IMR-90 (cell line): ENCODE measurements around the gene PRSS33. TPM values are rescaled to one million over a fixed set of nuclear protein-coding genes. Genes with fewer than 3 reads are reported as not detected.

ENCODE experiments used
- ATAC-seq: fragments of 200-7000 bp; cut with Tn5 transposase; 2 replicates; pipeline ENCODE4 v1.9.1; 2020; ENCODE audit warnings: low read depth, mild to moderate bottlenecking, moderate library complexity
- BruUV-seq: library from RNA; stranded (reverse); fragments of 400-500 nt; replicated peaks from 2 replicates; lab custom pipeline; 2021; lab: Mats Ljungman, UMichigan
- CTCF ChIA-PET: fragments of 300-600 bp; formaldehyde crosslinking; extraction: SDS; loops from one replicate; lab custom pipeline; 2021; ENCODE audit warnings: antibody characterized with exemption; lab: Yijun Ruan, JAX
- POLR2A ChIA-PET: fragments of 300-600 bp; sonication (Branson Sonifier 250); formaldehyde crosslinking; loops from one replicate; lab custom pipeline; 2022; ENCODE audit warnings: antibody characterized with exemption; ENCODE audit not compliant: unreplicated experiment; lab: Charles Lee
- DNase-seq: peaks from one replicate; pipeline ENCODE4 v3.0.0; 2013
- H2AFZ ChIP-seq: replicated peaks from 2 replicates; pipeline ENCODE3; 2013; ENCODE audit warnings: low read length, mild to moderate bottlenecking; ENCODE audit not compliant: poor library complexity
- H2AK5ac ChIP-seq: 2 replicates; pipeline ENCODE4 v1.6.1; 2013; ENCODE audit warnings: low read depth, low read length, inconsistent platforms
- H2AK9ac ChIP-seq: replicated peaks from 2 replicates; pipeline ENCODE3; 2013; ENCODE audit warnings: mild to moderate bottlenecking, low read depth, low read length, moderate library complexity; ENCODE audit not compliant: poor library complexity
- H2BK120ac ChIP-seq: 2 replicates; pipeline ENCODE4 v1.6.1; 2013; ENCODE audit warnings: low read depth, low read length, inconsistent platforms
- H2BK15ac ChIP-seq: 3 replicates; pipeline ENCODE4 v1.6.1; 2013; ENCODE audit warnings: low read depth, low read length, inconsistent platforms
- H2BK20ac ChIP-seq: 2 replicates; pipeline ENCODE4 v1.6.1; 2013; ENCODE audit warnings: low read depth, mild to moderate bottlenecking, inconsistent platforms, low read length, moderate library complexity
- H2BK5ac ChIP-seq: 2 replicates; pipeline ENCODE4 v1.6.1; 2013; ENCODE audit warnings: mild to moderate bottlenecking, low read depth, low read length, inconsistent platforms; ENCODE audit not compliant: poor library complexity, severe bottlenecking
- H3K14ac ChIP-seq: replicated peaks from 2 replicates; pipeline ENCODE4 v1.6.1; 2013; ENCODE audit warnings: low read depth, low read length, inconsistent platforms
- H3K18ac ChIP-seq: 2 replicates; pipeline ENCODE4 v1.6.1; 2013; ENCODE audit warnings: low read depth, low read length, control low read depth
- H3K23ac ChIP-seq: 2 replicates; pipeline ENCODE4 v1.6.1; 2013; ENCODE audit warnings: low read depth, low read length, inconsistent platforms
- H3K27ac ChIP-seq: 2 replicates; pipeline ENCODE4 v1.5.1; 2013; ENCODE audit warnings: mild to moderate bottlenecking, control low read depth, low read length; ENCODE audit not compliant: insufficient read depth
- H3K27me3 ChIP-seq: 2 replicates; pipeline ENCODE4 v1.6.1; 2013; ENCODE audit warnings: low read length; ENCODE audit not compliant: control insufficient read depth, insufficient read depth
- H3K36me3 ChIP-seq: 2 replicates; pipeline ENCODE4 v1.6.1; 2013; ENCODE audit warnings: low read length, mixed read lengths; ENCODE audit not compliant: control insufficient read depth, insufficient read depth
- H3K4ac ChIP-seq: 2 replicates; pipeline ENCODE4 v1.6.1; 2013; ENCODE audit warnings: low read depth, low read length, inconsistent platforms
- H3K4me1 ChIP-seq: 2 replicates; pipeline ENCODE4 v1.6.1; 2013; ENCODE audit warnings: low read length, mixed read lengths; ENCODE audit not compliant: control insufficient read depth, insufficient read depth
- H3K4me2 ChIP-seq: 2 replicates; pipeline ENCODE4 v1.6.1; 2013; ENCODE audit warnings: low read depth, mild to moderate bottlenecking, control low read depth, low read length, moderate library complexity
- H3K4me3 ChIP-seq: 2 replicates; pipeline ENCODE4 v1.5.1; 2013; ENCODE audit warnings: low read depth, mild to moderate bottlenecking, control low read depth, low read length, moderate library complexity; ENCODE audit not compliant: insufficient read depth
- H3K56ac ChIP-seq: 2 replicates; pipeline ENCODE4 v1.6.1; 2013; ENCODE audit warnings: low read length, inconsistent platforms; ENCODE audit not compliant: insufficient read depth; ENCODE audit errors: extremely low read depth
- H3K79me1 ChIP-seq, 2 experiments: 2 replicates each; pipeline ENCODE4 v1.6.1; 2013; ENCODE audit warnings: low read length in 2 of 2, inconsistent platforms in 1 of 2, low read depth in 1 of 2
- H3K9ac ChIP-seq: 2 replicates; pipeline ENCODE4 v1.6.1; 2013; ENCODE audit warnings: low read depth, low read length, control low read depth
- H3K9me1 ChIP-seq: 2 replicates; pipeline ENCODE4 v1.6.1; 2013; ENCODE audit warnings: low read length, inconsistent platforms; ENCODE audit not compliant: insufficient read depth
- H3K9me3 ChIP-seq: 2 replicates; pipeline ENCODE4 v1.6.1; 2013; ENCODE audit warnings: low read length; ENCODE audit not compliant: control insufficient read depth, insufficient read depth
- H4K20me1 ChIP-seq: 2 replicates; pipeline ENCODE4 v1.6.1; 2013; ENCODE audit warnings: low read length, inconsistent platforms; ENCODE audit not compliant: insufficient read depth
- H4K5ac ChIP-seq: 2 replicates; pipeline ENCODE4 v1.6.1; 2013; ENCODE audit warnings: mild to moderate bottlenecking, low read depth, low read length, control low read depth
- H4K8ac ChIP-seq, 2 experiments: 2 replicates each; pipeline ENCODE4 v1.6.1; 2013; ENCODE audit warnings: low read depth in 2 of 2, low read length in 2 of 2, control low read depth in 1 of 2, inconsistent platforms in 1 of 2
- H4K91ac ChIP-seq: 2 replicates; pipeline ENCODE4 v1.6.1; 2013; ENCODE audit warnings: low read depth, low read length, inconsistent platforms; ENCODE audit not compliant: insufficient read depth
- BHLHE40 ChIP-seq: fragments of 150-350 bp; IDR thresholded peaks from 2 replicates; pipeline ENCODE4 v1.6.1; 2016; ENCODE audit warnings: mild to moderate bottlenecking, low read depth, low read length
- CHD1 ChIP-seq: IDR thresholded peaks from 2 replicates; pipeline ENCODE4 v1.6.1; 2012; ENCODE audit warnings: low read depth, low read length, improper control_type of control experiment
- MAZ ChIP-seq: IDR thresholded peaks from 2 replicates; pipeline ENCODE4 v1.6.1; 2012; ENCODE audit warnings: low read depth, mild to moderate bottlenecking, low read length, improper control_type of control experiment, moderate library complexity, borderline replicate concordance
- MXI1 ChIP-seq: IDR thresholded peaks from 2 replicates; pipeline ENCODE4 v1.6.1; 2012; ENCODE audit warnings: low read depth, mild to moderate bottlenecking, low read length, moderate library complexity, borderline replicate concordance
- NFE2L2 ChIP-seq: fragments of 150-350 bp; IDR thresholded peaks from 2 replicates; pipeline ENCODE4 v1.6.1; 2016; ENCODE audit warnings: low read depth, mild to moderate bottlenecking, low read length
- POLR2A ChIP-seq: IDR thresholded peaks from 2 replicates; pipeline ENCODE4 v1.6.1; 2012; ENCODE audit warnings: mild to moderate bottlenecking, low read depth, low read length
- RAD21 ChIP-seq: IDR thresholded peaks from 2 replicates; pipeline ENCODE4 v1.6.1; 2012; ENCODE audit warnings: low read length, improper control_type of control experiment
- RFX5 ChIP-seq: IDR thresholded peaks from 2 replicates; pipeline ENCODE4 v1.8.0; 2012; ENCODE audit warnings: low read depth, mild to moderate bottlenecking, low read length, moderate library complexity
- SMC3 ChIP-seq: fragments of 150-350 bp; IDR thresholded peaks from 2 replicates; pipeline ENCODE4 v1.6.1; 2016; ENCODE audit warnings: low read depth, mild to moderate bottlenecking, antibody characterized with exemption, low read length, moderate library complexity
- WGBS, 2 experiments: methylation state at CpG; one replicate each; pipeline versions ENCODE4 v1.1.5 to v1.1.7; 2013; ENCODE audit warnings: missing lambda C conversion rate in 2 of 2; ENCODE audit not compliant: insufficient read length in 1 of 2; ENCODE audit errors: extremely low coverage in 2 of 2; 5-methylcytosine and 5-hydroxymethylcytosine counted together
- dilution Hi-C: fragments of 300-500 bp; cut with HindIII; formaldehyde crosslinking; loops from one replicate; pipeline ENCODE4 v1.14.3; 2018; ENCODE audit warnings: low sequenced_read_pairs; ENCODE audit not compliant: unreplicated experiment
- in situ Hi-C: fragments of 300-500 bp; cut with MboI; formaldehyde crosslinking; loops from 3 replicates; pipeline ENCODE4 v1.14.3; 2019; ENCODE audit warnings: low sequenced_read_pairs, inconsistent platforms, mixed read lengths
- intact Hi-C: fragments of 100-400 bp; cut with micrococcal nuclease; formaldehyde crosslinking; loops from 2 replicates; pipeline ENCODE4 v1.10.0; 2022
- polyA plus RNA-seq, 3 experiments: library from polyadenylated mRNA; depleted of rRNA; stranded (reverse); fragments of >200 nt; gene quantifications; 2 replicates each; pipeline ENCODE4 v1.2.3, GENCODE V29; 2012; ENCODE audit warnings: low replicate concordance in 1 of 3
- total RNA-seq: library from RNA; depleted of rRNA; stranded (reverse); fragments of >200 nt; gene quantifications from 2 replicates; pipeline ENCODE4 v1.2.3, GENCODE V29; 2012
- TF ChIP-seq, protein P1 (sequence below): conservative IDR thresholded peaks from 2 replicates; pipeline ENCODE4 v1.5.1; 2012; ENCODE audit warnings: mild to moderate bottlenecking, low read depth, low read length, improper control_type of control experiment
- TF ChIP-seq, protein P2 (sequence below): fragments of 150-350 bp; IDR thresholded peaks from 2 replicates; pipeline ENCODE4 v1.6.1; 2017; ENCODE audit warnings: mild to moderate bottlenecking, antibody characterized with exemption, low read length, low read depth
- TF ChIP-seq, protein P3 (sequence below): fragments of 150-350 bp; IDR thresholded peaks from 2 replicates; pipeline ENCODE4 v1.6.1; 2016; ENCODE audit warnings: low read depth, mild to moderate bottlenecking, low read length, moderate library complexity, borderline replicate concordance

Gene PRSS33
- total and polyA plus RNA-seq, 2 of the 4 experiments (the other 2 are of a cell fraction), result not detected

DNA sequence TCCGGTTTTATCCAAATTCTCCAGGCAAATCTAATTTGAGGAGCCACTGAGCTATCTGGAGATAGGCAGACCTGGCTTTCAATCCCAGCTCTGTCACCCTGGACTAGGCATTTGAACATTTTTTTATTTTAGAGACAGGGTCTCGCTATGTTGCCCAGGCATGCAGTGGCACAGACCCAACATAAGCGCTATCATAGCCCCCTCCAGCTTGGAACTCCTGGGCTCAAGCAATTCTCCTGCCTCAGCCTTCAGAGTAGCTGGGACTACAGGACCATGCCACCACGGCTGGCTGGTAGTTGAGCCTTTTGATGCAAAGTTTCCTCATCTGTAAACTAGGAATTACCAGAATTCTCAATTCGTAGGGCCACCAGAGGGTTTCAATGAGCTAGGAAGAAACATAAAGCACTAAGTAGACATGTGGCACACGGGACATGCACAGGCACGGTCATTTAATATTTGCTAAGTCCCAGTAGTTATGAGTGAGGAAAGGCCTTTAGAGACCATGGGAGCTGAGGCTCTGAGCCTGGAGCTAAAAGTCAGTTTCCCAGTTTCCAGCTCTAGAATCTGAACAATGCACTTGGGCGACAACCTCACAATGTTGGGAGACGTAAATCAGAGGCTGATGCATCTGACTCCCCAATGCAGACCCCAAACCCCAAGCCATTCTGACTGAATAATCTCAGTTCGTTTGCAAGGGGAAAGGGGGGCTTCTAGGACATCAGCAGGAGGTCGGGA lies 11.4 kb downstream of the PRSS33 start (continued):
- TF ChIP-seq MXI1, result no peak
- no peak for TF ChIP-seq RAD21

DNA sequence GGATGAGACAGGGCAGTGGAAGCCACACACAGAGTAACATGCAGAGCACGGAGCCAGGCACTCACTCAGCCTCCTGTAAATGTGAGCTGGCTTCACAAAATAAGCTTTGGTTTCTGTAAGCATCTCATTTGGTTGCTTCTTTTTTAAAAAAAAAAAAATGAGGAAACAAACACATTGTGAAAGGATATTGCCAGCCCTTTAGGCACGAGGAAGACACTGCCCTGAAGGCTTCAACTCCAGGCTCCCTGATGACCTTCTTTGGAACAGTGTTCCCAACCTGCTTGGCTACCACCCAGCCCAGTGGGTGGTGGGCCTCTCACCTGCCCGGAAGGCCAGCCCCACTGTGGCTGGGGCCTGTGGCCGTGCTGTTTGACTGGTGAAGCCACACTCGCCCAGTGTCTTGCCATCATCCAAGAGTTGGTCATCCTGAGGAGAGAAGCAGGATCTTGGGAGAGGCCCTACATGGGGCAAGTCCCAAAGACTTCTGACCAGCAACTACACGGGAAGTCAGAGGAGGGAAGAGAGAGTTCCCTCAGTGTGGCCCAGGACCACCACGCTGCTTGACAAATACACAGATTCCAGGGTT lies 12.1 kb downstream of the PRSS33 start:
- Histone ChIP-seq H2AK5ac (no peak overlapping the region), H4K8ac (no peak overlapping the region), H3K4ac (no peak overlapping the region), H4K5ac (no peak overlapping the region), H3K27me3 (no peaks in the 10 kb centered on the region), H3K56ac (no peak overlapping the region), H3K79me1 (peaks cover 21 to 87% of the 10 kb centered on the region in 2 experiments), H3K23ac (peak overlapping the region; percentile 83), H2AFZ (no peak overlapping the region), H2BK20ac (no peak overlapping the region), H3K18ac (no peak overlapping the region), H2BK5ac (no peak overlapping the region), H3K9me3 (no peaks in the 10 kb centered on the region), H3K36me3 (peaks cover 47% of the 10 kb centered on the region), H2BK120ac (no peak overlapping the region), H2AK9ac (peak overlapping the region; percentile 52), H3K9me1 (peaks cover 15% of the 10 kb centered on the region), H4K91ac (no peak overlapping the region), H3K4me3 (no peak overlapping the region), H4K20me1 (peaks cover 57% of the 10 kb centered on the region), H3K4me2 (no peak overlapping the region; the same call in 1 of the 2 replicates), H3K4me1 (peaks cover 12% of the 10 kb centered on the region), H3K14ac (no peak overlapping the region), H3K9ac (no peak overlapping the region), H2BK15ac (no peak overlapping the region), H3K27ac (no peak overlapping the region)
- CTCF ChIA-PET, result no interaction called here
- POLR2A ChIA-PET, result no interaction called here
- ATAC-seq (no peak), DNase-seq (no peak)
- dilution Hi-C loops, result no loop called here
- BruUV-seq, result no TSS peak
- WGBS, 2 experiments, result 83% methylated on average over 1 of the region's 7 CpGs; no CpG with 5 or more reads in 1 of the 2 experiments
- in situ Hi-C loops, result no loop called here
- intact Hi-C loops, result no loop called here
- TF ChIP-seq BHLHE40, result no peak
- TF ChIP-seq, protein P1, sequence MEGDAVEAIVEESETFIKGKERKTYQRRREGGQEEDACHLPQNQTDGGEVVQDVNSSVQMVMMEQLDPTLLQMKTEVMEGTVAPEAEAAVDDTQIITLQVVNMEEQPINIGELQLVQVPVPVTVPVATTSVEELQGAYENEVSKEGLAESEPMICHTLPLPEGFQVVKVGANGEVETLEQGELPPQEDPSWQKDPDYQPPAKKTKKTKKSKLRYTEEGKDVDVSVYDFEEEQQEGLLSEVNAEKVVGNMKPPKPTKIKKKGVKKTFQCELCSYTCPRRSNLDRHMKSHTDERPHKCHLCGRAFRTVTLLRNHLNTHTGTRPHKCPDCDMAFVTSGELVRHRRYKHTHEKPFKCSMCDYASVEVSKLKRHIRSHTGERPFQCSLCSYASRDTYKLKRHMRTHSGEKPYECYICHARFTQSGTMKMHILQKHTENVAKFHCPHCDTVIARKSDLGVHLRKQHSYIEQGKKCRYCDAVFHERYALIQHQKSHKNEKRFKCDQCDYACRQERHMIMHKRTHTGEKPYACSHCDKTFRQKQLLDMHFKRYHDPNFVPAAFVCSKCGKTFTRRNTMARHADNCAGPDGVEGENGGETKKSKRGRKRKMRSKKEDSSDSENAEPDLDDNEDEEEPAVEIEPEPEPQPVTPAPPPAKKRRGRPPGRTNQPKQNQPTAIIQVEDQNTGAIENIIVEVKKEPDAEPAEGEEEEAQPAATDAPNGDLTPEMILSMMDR, result no peak
- TF ChIP-seq POLR2A, result no peak
- TF ChIP-seq, protein P2, sequence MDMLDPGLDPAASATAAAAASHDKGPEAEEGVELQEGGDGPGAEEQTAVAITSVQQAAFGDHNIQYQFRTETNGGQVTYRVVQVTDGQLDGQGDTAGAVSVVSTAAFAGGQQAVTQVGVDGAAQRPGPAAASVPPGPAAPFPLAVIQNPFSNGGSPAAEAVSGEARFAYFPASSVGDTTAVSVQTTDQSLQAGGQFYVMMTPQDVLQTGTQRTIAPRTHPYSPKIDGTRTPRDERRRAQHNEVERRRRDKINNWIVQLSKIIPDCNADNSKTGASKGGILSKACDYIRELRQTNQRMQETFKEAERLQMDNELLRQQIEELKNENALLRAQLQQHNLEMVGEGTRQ, result no peak
- TF ChIP-seq RFX5, result no peak
- no peak for TF ChIP-seq MXI1
- no peak for TF ChIP-seq NFE2L2
- TF ChIP-seq RAD21, result no peak
- no peak for TF ChIP-seq SMC3
- TF ChIP-seq MAZ, result no peak
- no peak for TF ChIP-seq CHD1
- TF ChIP-seq, protein P3, sequence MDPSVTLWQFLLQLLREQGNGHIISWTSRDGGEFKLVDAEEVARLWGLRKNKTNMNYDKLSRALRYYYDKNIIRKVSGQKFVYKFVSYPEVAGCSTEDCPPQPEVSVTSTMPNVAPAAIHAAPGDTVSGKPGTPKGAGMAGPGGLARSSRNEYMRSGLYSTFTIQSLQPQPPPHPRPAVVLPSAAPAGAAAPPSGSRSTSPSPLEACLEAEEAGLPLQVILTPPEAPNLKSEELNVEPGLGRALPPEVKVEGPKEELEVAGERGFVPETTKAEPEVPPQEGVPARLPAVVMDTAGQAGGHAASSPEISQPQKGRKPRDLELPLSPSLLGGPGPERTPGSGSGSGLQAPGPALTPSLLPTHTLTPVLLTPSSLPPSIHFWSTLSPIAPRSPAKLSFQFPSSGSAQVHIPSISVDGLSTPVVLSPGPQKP, result no peak
